Neural progenitor cell (in vitro differentiated cells): ENCODE measurements around the gene JPT2. TPM values are rescaled to one million over a fixed set of nuclear protein-coding genes. Genes with fewer than 3 reads are reported as not detected.

Experiments used
- DNase-seq: peaks from one replicate; pipeline ENCODE4 v3.0.0-alpha.2; 2016; ENCODE audit warnings: low spot score
- H2AFZ ChIP-seq: fragments of 200-600 bp; sonication (generic); replicated peaks from 2 replicates; pipeline ENCODE4 v1.6.1; 2016; ENCODE audit warnings: antibody characterized with exemption
- H3F3A ChIP-seq: fragments of 200-600 bp; sonication (generic); 2 replicates; pipeline ENCODE4 v1.6.1; 2016; ENCODE audit warnings: antibody characterized with exemption, low read depth
- H3K27ac ChIP-seq: fragments of 200-600 bp; sonication (generic); 2 replicates; pipeline ENCODE4 v1.5.1; 2016; ENCODE audit warnings: mild to moderate bottlenecking
- H3K27me3 ChIP-seq: fragments of 200-600 bp; sonication (generic); 2 replicates; pipeline ENCODE4 v1.6.1; 2016; ENCODE audit warnings: mild to moderate bottlenecking, moderate library complexity
- H3K36me3 ChIP-seq: fragments of 200-600 bp; sonication (generic); 2 replicates; pipeline ENCODE4 v1.5.1; 2016
- H3K4me1 ChIP-seq: fragments of 200-600 bp; sonication (generic); 2 replicates; pipeline ENCODE4 v1.6.1; 2016; ENCODE audit warnings: mixed run types
- H3K4me2 ChIP-seq: fragments of 200-600 bp; sonication (generic); 2 replicates; pipeline ENCODE4 v1.6.1; 2016
- H3K4me3 ChIP-seq: fragments of 200-600 bp; sonication (generic); 2 replicates; pipeline ENCODE4 v1.5.1; 2016
- H3K79me2 ChIP-seq: fragments of 200-600 bp; sonication (generic); 2 replicates; pipeline ENCODE4 v1.6.1; 2016; ENCODE audit warnings: low read depth
- H3K9ac ChIP-seq: fragments of 200-600 bp; sonication (generic); 2 replicates; pipeline ENCODE4 v1.6.1; 2016
- H3K9me3 ChIP-seq: fragments of 200-600 bp; sonication (generic); 2 replicates; pipeline ENCODE4 v1.5.1; 2016; ENCODE audit warnings: low read depth
- H4K20me1 ChIP-seq: fragments of 200-600 bp; sonication (generic); 2 replicates; pipeline ENCODE4 v1.6.1; 2016; ENCODE audit warnings: low read depth
- H3K27ac Mint-ChIP-seq: 3 replicates; pipeline ENCODE4 v1.8.0; 2021; ENCODE audit warnings: mixed read lengths
- H3K27me3 Mint-ChIP-seq: 2 replicates; pipeline ENCODE4 v1.8.0; 2022; ENCODE audit warnings: low read depth, mild to moderate bottlenecking, inconsistent platforms, moderate library complexity, mixed read lengths; ENCODE audit not compliant: insufficient read depth
- H3K36me3 Mint-ChIP-seq: 3 replicates; pipeline ENCODE4 v1.8.0; 2021; ENCODE audit warnings: mixed read lengths
- H3K4me1 Mint-ChIP-seq: 3 replicates; pipeline ENCODE4 v1.8.0; 2021; ENCODE audit warnings: mixed read lengths
- H3K4me3 Mint-ChIP-seq: 3 replicates; pipeline ENCODE4 v1.8.0; 2021; ENCODE audit warnings: mild to moderate bottlenecking, moderate library complexity, mixed read lengths
- H3K9me3 Mint-ChIP-seq: 3 replicates; pipeline ENCODE4 v1.8.0; 2020; ENCODE audit warnings: mixed read lengths
- EZH2 ChIP-seq: fragments of 200-600 bp; sonication (generic); IDR thresholded peaks from 2 replicates; pipeline ENCODE4 v1.6.1; 2017; ENCODE audit warnings: antibody characterized with exemption, mild to moderate bottlenecking, moderate library complexity
- EZH2phosphoT487 ChIP-seq: fragments of 200-600 bp; sonication (generic); IDR thresholded peaks from 2 replicates; pipeline ENCODE4 v1.6.1; 2017; ENCODE audit warnings: antibody characterized with exemption
- total RNA-seq: library from RNA; depleted of rRNA; stranded (reverse); fragments of >200 nt; gene quantifications from 2 replicates; pipeline ENCODE4 v1.2.3, GENCODE V29; 2015; ENCODE audit warnings: low replicate concordance
- TF ChIP-seq, protein P1 (sequence below): fragments of 200-600 bp; sonication (generic); IDR thresholded peaks from 2 replicates; pipeline ENCODE4 v1.5.1; 2017; ENCODE audit warnings: antibody characterized with exemption, mild to moderate bottlenecking

JPT2 gene
- total RNA-seq, 1 donor from 2014 or later, result 187 TPM

GRCh38 chr16:1640261-1640941 lies 37.7 kb upstream of the JPT2 start:
- Histone ChIP-seq H3K9me3 (no peaks in the 10 kb centered on the region), H3K9ac (no peak overlapping the region), H3K4me1 (no peaks in the 10 kb centered on the region), H3K36me3 (no peaks in the 10 kb centered on the region), H2AFZ (no peak overlapping the region), H4K20me1 (peaks cover 19% of the 10 kb centered on the region), H3K4me2 (no peak overlapping the region), H3K4me3 (no peak overlapping the region), H3K79me2 (peaks cover 14% of the 10 kb centered on the region), H3F3A (no peaks in the 10 kb centered on the region), H3K27ac (no peak overlapping the region), H3K27me3 (no peaks in the 10 kb centered on the region)
- H3K27ac Mint-ChIP-seq, result no peak overlapping the region
- peaks cover 34% of the 10 kb centered on the region for H3K36me3 Mint-ChIP-seq
- peaks cover 7% of the 10 kb centered on the region for H3K27me3 Mint-ChIP-seq
- TF ChIP-seq EZH2 (no peak), EZH2phosphoT487 (no peak)
- TF ChIP-seq, protein P1, sequence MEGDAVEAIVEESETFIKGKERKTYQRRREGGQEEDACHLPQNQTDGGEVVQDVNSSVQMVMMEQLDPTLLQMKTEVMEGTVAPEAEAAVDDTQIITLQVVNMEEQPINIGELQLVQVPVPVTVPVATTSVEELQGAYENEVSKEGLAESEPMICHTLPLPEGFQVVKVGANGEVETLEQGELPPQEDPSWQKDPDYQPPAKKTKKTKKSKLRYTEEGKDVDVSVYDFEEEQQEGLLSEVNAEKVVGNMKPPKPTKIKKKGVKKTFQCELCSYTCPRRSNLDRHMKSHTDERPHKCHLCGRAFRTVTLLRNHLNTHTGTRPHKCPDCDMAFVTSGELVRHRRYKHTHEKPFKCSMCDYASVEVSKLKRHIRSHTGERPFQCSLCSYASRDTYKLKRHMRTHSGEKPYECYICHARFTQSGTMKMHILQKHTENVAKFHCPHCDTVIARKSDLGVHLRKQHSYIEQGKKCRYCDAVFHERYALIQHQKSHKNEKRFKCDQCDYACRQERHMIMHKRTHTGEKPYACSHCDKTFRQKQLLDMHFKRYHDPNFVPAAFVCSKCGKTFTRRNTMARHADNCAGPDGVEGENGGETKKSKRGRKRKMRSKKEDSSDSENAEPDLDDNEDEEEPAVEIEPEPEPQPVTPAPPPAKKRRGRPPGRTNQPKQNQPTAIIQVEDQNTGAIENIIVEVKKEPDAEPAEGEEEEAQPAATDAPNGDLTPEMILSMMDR, result no peak
- H3K4me1 Mint-ChIP-seq, result peaks cover 3% of the 10 kb centered on the region
- H3K9me3 Mint-ChIP-seq, result no peaks in the 10 kb centered on the region
- no peak for DNase-seq
- no peak overlapping the region for H3K4me3 Mint-ChIP-seq

GRCh38 chr16:1641261-1641660 lies 36.8 kb upstream of the JPT2 start:
- no peak overlapping the region for H3K4me3 Mint-ChIP-seq
- H3F3A ChIP-seq, result no peaks in the 10 kb centered on the region
- H3K27ac Mint-ChIP-seq, result no peak overlapping the region

DNA sequence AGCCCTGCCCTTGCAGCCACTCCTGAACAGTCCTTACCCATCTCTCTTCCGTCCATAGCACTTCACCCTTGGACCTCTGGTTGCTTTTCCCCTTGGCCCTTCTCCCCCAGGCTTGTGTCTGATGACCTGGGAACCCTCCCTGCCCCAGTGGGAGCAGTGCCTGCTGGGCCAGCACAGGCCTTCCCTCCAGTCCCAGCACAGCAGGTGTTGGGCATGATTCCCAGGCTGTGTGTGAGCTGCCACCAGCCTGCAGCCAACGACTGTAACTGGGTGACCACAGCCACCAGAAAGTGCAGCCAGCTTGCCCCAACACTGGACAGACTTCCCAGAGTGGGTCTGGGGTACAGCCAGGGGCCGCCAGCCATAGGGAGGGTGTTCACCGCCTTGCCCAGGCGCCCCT lies 35.9 kb upstream of the JPT2 start:
- Mint-ChIP-seq H3K27ac (no peak overlapping the region), H3K27me3 (peaks cover 5% of the 10 kb centered on the region), H3K9me3 (no peaks in the 10 kb centered on the region), H3K36me3 (peaks cover 33% of the 10 kb centered on the region), H3K4me1 (peaks cover 8% of the 10 kb centered on the region), H3K4me3 (no peak overlapping the region)
- DNase-seq, result no peak
- Histone ChIP-seq H3K4me2 (no peak overlapping the region), H4K20me1 (peaks cover 26% of the 10 kb centered on the region), H2AFZ (no peak overlapping the region), H3K4me1 (peaks cover 6% of the 10 kb centered on the region), H3F3A (no peaks in the 10 kb centered on the region), H3K27ac (no peak overlapping the region), H3K36me3 (no peaks in the 10 kb centered on the region), H3K9ac (no peak overlapping the region), H3K4me3 (no peak overlapping the region), H3K79me2 (no peaks in the 10 kb centered on the region), H3K9me3 (no peaks in the 10 kb centered on the region), H3K27me3 (no peaks in the 10 kb centered on the region)
- TF ChIP-seq, protein P1, result no peak
- TF ChIP-seq EZH2phosphoT487, result no peak
- no peak for TF ChIP-seq EZH2

More at GRCh38 chr16:1641261-1641660, 36.8 kb upstream of the JPT2 start:
- TF ChIP-seq EZH2phosphoT487 (no peak), EZH2 (no peak)
- no peak overlapping the region for H3K27ac ChIP-seq
- no peaks in the 10 kb centered on the region for H3K36me3 ChIP-seq
- H3K4me3 ChIP-seq, result no peak overlapping the region
- no peak overlapping the region for H2AFZ ChIP-seq
- peaks cover under 1% of the 10 kb centered on the region for H3K4me1 ChIP-seq
- H4K20me1 ChIP-seq, result peaks cover 20% of the 10 kb centered on the region
- DNase-seq, result no peak
- H3K9ac ChIP-seq, result no peak overlapping the region
- peaks cover 5% of the 10 kb centered on the region for H3K27me3 Mint-ChIP-seq
- peaks cover 3% of the 10 kb centered on the region for H3K4me1 Mint-ChIP-seq
- peaks cover 33% of the 10 kb centered on the region for H3K36me3 Mint-ChIP-seq
- H3K27me3 ChIP-seq, result no peaks in the 10 kb centered on the region
- H3K79me2 ChIP-seq, result peaks cover 5% of the 10 kb centered on the region
- H3K4me2 ChIP-seq, result no peak overlapping the region
- no peaks in the 10 kb centered on the region for H3K9me3 ChIP-seq
- H3K9me3 Mint-ChIP-seq, result no peaks in the 10 kb centered on the region

- Histone ChIP-seq H3K27me3 (no peaks in the 10 kb centered on the region), H2AFZ (no peak overlapping the region), H3K9ac (no peak overlapping the region), H3K27ac (no peak overlapping the region), H3K79me2 (no peaks in the 10 kb centered on the region), H3K4me1 (peaks cover 6% of the 10 kb centered on the region), H3K9me3 (no peaks in the 10 kb centered on the region), H3F3A (no peaks in the 10 kb centered on the region), H3K4me3 (no peak overlapping the region), H3K36me3 (no peaks in the 10 kb centered on the region), H3K4me2 (no peak overlapping the region), H4K20me1 (peaks cover 29% of the 10 kb centered on the region)
- H3K4me3 Mint-ChIP-seq, result no peak overlapping the region
- H3K4me1 Mint-ChIP-seq, result peaks cover 8% of the 10 kb centered on the region
- TF ChIP-seq, protein P1, result no peak
- no peak for TF ChIP-seq EZH2
- no peak for TF ChIP-seq EZH2phosphoT487
- DNase-seq, result no peak
- peaks cover 35% of the 10 kb centered on the region for H3K36me3 Mint-ChIP-seq
- no peak overlapping the region for H3K27ac Mint-ChIP-seq
- H3K27me3 Mint-ChIP-seq, result peaks cover 5% of the 10 kb centered on the region
- no peaks in the 10 kb centered on the region for H3K9me3 Mint-ChIP-seq
Observed at GRCh38 chr16:1642753-1643152, 35.3 kb upstream of the JPT2 start.
